Panc1 (cell line): Measurements from ENCODE around the gene EXO5.

Experiments
- CTCF ChIP-seq: fragments of 450-650 bp; IDR thresholded peaks from 2 replicates; pipeline ENCODE4 v1.5.1; 2017; ENCODE audit warnings: mild to moderate bottlenecking
- POLR2AphosphoS5 ChIP-seq: IDR thresholded peaks from 2 replicates; pipeline ENCODE4 v1.6.1; 2012; ENCODE audit warnings: mild to moderate bottlenecking, low read depth, low read length, moderate library complexity
- REST ChIP-seq, 2 experiments: IDR thresholded peaks; 2 replicates each; pipeline ENCODE4 v1.6.1; 2011 to 2012; ENCODE audit warnings: low read depth in 2 of 2, control low read depth in 1 of 2, low read length in 1 of 2, mild to moderate bottlenecking in 1 of 2, moderate library complexity in 1 of 2; ENCODE audit not compliant: insufficient read depth in 1 of 2
- SIN3A ChIP-seq: IDR thresholded peaks from 2 replicates; pipeline ENCODE4 v1.6.1; 2012; ENCODE audit warnings: low read depth, mild to moderate bottlenecking, low read length, moderate library complexity, borderline replicate concordance; ENCODE audit not compliant: insufficient read depth

GRCh38 chr1:40479156-40479555 is 29.4 kb upstream of the EXO5 start:
- no peak for TF ChIP-seq CTCF
- TF ChIP-seq REST (IDR thresholded peaks at IDR 0.05; ENCODE audit: insufficient read depth in 1 of 2, low read depth in 2 of 2, low read length in 1 of 2), result no peak
- TF ChIP-seq POLR2AphosphoS5, result no peak
- TF ChIP-seq SIN3A, result no peak
